ENCODE measurements around the gene JDP2.

JDP2 gene

GRCh38 chr14:75477881-75478280 is 50.1 kb downstream of the JDP2 start:
- intact Hi-C loops (cut with DNase I; ENCODE audit: low total_unique reads), result no loop called here
- no peak overlapping the region for H3K27ac ChIP-seq
- no peak for TF ChIP-seq CTCF (IDR thresholded peaks at IDR 0.05)

GRCh38 chr14:75479770-75480600 is 52.2 kb downstream of the JDP2 start:
- H3K4me3 ChIP-seq, result no peak overlapping the region
- intact Hi-C loops (cut with DNase I; ENCODE audit: low total_unique reads), result loop anchor here (10.0 kb wide), 1 partner anchor 45 kb away; no protein-coding TSS in a partner anchor

More at GRCh38 chr14:75477881-75478280, 50.1 kb downstream of the JDP2 start:
- Histone ChIP-seq H3K27me3 (peaks cover 0 to 8% of the 10 kb centered on the region in 2 donors), H3K4me3 (no peak overlapping the region), H3K36me3 (peaks cover 0 to 9% (median 6%) of the 10 kb centered on the region in 3 donors), H3K4me1 (no peaks in the 10 kb centered on the region), H3K9me3 (no peaks in the 10 kb centered on the region)
- DNase-seq, result no peak

GRCh38 chr14:75482366-75482765 is 54.5 kb downstream of the JDP2 start:
- no peak for DNase-seq
- Histone ChIP-seq H3K4me3 (no peak overlapping the region), H3K27me3 (peaks cover 0 to 12% of the 10 kb centered on the region in 2 donors), H3K9me3 (no peaks in the 10 kb centered on the region), H3K4me1 (no peaks in the 10 kb centered on the region), H3K36me3 (no peaks in the 10 kb centered on the region), H3K27ac (no peak overlapping the region)
- TF ChIP-seq CTCF (IDR thresholded peaks at IDR 0.05), result no peak
- intact Hi-C loops (cut with DNase I; ENCODE audit: low total_unique reads), result loop anchor here (10.0 kb wide), 1 partner anchor 48 kb away; no protein-coding TSS in a partner anchor

More at GRCh38 chr14:75479770-75480600, 52.2 kb downstream of the JDP2 start:
- peaks cover 0 to 8% of the 10 kb centered on the region in 2 donors for H3K27me3 ChIP-seq
- TF ChIP-seq CTCF (IDR thresholded peaks at IDR 0.05), result no peak
- H3K27ac ChIP-seq, result no peak overlapping the region
- peaks cover 0 to 6% (median 0%) of the 10 kb centered on the region in 3 donors for H3K36me3 ChIP-seq
- DNase-seq, result no peak
- H3K9me3 ChIP-seq, result no peaks in the 10 kb centered on the region
- H3K4me1 ChIP-seq, result no peaks in the 10 kb centered on the region

GRCh38 chr14:75484711-75485429 is 57.0 kb downstream of the JDP2 start:
- no peak for TF ChIP-seq CTCF (IDR thresholded peaks at IDR 0.05)
- Histone ChIP-seq H3K27me3 (peaks cover 0 to 12% of the 10 kb centered on the region in 2 donors), H3K4me1 (no peaks in the 10 kb centered on the region), H3K4me3 (no peak overlapping the region), H3K9me3 (no peaks in the 10 kb centered on the region), H3K27ac (no peak overlapping the region), H3K36me3 (no peaks in the 10 kb centered on the region)
- no peak for DNase-seq
- intact Hi-C loops (cut with DNase I; ENCODE audit: low total_unique reads), result loop anchor here (10.0 kb wide), 1 partner anchor 50 kb away; no protein-coding TSS in a partner anchor

- Histone ChIP-seq H3K4me3 (no peak overlapping the region), H3K4me1 (no peaks in the 10 kb centered on the region), H3K9me3 (no peaks in the 10 kb centered on the region), H3K36me3 (no peaks in the 10 kb centered on the region), H3K27ac (no peak overlapping the region), H3K27me3 (peaks cover 0 to 12% of the 10 kb centered on the region in 2 donors)
- intact Hi-C loops (cut with DNase I; ENCODE audit: low total_unique reads), result loop anchor here (2.0 to 10.0 kb wide), 2 partner anchors 52 to 180 kb away; no protein-coding TSS in a partner anchor
- DNase-seq, result no peak
- no peak for TF ChIP-seq CTCF (IDR thresholded peaks at IDR 0.05)
These were observed 58.5 kb downstream of the JDP2 start for GRCh38 chr14:75486318-75486717.

Measured in tibial artery (tissue), 4 donors.